ENCODE results near the gene OPTC. TPM values are rescaled to one million over a fixed set of nuclear protein-coding genes. Genes with fewer than 3 reads are reported as not detected.

Gene OPTC, protein sequence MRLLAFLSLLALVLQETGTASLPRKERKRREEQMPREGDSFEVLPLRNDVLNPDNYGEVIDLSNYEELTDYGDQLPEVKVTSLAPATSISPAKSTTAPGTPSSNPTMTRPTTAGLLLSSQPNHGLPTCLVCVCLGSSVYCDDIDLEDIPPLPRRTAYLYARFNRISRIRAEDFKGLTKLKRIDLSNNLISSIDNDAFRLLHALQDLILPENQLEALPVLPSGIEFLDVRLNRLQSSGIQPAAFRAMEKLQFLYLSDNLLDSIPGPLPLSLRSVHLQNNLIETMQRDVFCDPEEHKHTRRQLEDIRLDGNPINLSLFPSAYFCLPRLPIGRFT
- total RNA-seq, result not detected in 2 replicates

GRCh38 chr1:203493901-203494300 is at the start of gene OPTC:
Gene OPTC (plus strand): TSS chr1:203494153. CDS start chr1:203496006, 1,853 bp downstream.

GRCh38 chr1:203475012-203475981 is 18.7 kb upstream of the OPTC start, which contains the start of gene PRELP:
Gene PRELP (plus strand): TSS chr1:203475806. CDS start chr1:203483185, 7,379 bp downstream.

Other genes starting within 250 kb of the OPTC start
- 21.4 and 37.2 TPM in 2 replicates for gene BTG2, start 188.6 kb upstream of the OPTC start, total RNA-seq
- 29.5 and 51.9 TPM in 2 replicates for gene FMOD, start 143.0 kb upstream of the OPTC start, total RNA-seq
- gene PRELP, start 18.3 kb upstream of the OPTC start, total RNA-seq, result 19.5 and 28.2 TPM in 2 replicates
- 220 and 251 TPM in 2 replicates for gene ATP2B4, start 132.7 kb downstream of the OPTC start, total RNA-seq